GM19099 (cell line): ENCODE measurements around the gene MAP3K7CL.

ENCODE experiments used
- POLR2A ChIP-seq: IDR thresholded peaks from 3 replicates; pipeline ENCODE4 v1.6.1; 2011; ENCODE audit warnings: low read depth; ENCODE audit not compliant: insufficient read length; ENCODE audit errors: extremely low read depth

Gene MAP3K7CL

DNA sequence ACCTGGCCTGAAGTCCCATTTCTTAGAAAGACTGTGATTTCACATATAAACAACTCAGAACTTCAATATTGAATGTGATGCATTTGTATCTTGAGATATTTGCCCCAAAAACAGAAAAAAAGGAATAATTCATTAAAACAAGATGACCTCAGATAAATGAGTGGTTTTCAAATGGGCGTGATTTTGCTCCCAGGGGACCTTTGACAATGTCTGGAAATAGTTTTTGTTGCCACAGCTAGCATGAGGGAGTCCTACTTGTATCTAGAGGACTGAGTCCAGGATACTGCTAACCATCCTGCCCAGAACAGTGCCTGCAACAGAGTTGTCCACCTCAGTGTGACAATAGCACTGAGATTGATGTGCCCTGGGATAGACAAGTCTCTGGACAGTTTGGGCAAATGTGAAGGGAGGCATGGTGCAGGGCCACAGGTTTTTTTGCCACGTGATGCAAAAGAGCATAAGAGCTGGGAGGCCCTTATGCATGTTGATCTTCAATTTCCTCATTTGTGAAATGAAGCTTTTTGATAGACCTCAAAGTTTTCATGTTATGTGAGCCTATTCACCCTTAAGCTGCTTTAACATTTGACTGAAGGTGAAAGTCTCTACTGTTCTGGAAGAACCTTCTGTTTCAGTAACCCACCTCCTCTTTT, 46.2 kb downstream of the MAP3K7CL start:
- TF ChIP-seq POLR2A, result no peak

- no peak for TF ChIP-seq POLR2A
Measured at GRCh38 chr21:29177800-29178199, 47.4 kb downstream of the MAP3K7CL start.

DNA sequence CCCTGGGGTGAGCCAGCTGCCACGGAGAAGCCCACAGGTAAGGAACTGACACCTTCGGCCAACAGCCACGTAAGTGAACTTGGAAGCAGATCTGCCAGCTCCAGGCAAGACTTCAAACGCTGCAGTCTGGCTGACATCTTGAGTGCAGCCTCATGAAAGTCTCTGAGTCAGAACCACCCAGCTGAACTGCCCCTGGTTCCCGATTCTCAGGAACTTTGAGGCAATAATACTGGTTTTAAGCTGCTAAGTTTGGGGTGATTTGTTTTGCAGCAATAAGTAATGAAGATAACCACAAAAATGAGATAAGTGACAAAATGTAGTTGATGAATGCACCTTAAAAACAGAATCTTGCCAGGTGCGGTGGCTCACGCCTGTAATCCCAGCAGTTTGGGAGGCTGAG, 48.5 kb downstream of the MAP3K7CL start:
- TF ChIP-seq POLR2A, result no peak

DNA sequence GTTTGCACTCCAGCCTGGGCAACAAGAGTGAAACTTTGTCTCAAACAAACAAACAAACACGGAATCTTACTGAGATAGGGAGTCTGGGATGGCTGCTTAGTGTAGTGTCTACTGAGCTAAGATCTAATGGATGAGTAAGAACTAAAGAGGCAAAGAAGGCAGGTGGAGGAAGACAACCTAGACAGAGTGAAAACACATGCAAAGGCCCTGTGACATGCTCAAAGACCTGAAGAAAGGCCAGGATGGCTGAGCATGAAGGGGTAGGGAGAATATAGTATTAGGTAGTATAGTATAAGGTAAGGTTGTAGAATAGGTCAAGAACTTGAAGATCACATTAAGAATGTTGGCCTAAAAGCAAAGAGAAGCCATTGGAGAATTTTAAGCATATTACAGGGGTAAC, 49.1 kb downstream of the MAP3K7CL start:
- no peak for TF ChIP-seq POLR2A

DNA sequence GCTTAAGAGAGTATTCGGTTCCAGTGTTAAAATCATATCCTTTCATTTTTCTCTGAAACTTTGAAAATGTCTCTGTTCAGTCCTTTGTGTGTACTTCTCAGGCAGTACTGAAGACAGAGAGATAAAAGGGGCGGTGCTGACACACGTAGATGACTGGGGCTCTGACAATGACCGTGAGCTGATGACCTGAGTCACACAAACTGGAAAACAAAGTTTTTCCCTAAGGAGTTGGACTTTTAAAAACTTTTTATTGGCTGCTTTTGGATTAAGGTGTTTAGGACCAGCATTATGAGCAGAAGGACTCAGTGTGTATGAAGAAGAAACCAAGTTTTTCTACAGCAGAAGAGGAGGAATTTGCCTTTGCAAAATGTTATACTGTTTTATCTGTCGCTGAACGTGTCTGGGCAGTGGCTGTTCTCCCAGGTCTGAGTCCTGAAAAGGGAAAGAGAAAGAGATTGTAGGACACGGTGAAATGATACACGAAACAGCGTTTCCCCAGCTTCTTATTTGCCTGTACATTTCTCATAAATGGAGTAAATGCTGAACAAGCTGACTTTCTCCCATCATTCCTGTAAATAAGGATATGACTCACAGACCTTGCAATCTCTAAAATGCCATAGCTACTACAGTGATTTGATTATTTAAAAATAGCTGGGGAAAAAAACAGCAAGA, 51.5 kb downstream of the MAP3K7CL start:
- TF ChIP-seq POLR2A, result no peak

DNA sequence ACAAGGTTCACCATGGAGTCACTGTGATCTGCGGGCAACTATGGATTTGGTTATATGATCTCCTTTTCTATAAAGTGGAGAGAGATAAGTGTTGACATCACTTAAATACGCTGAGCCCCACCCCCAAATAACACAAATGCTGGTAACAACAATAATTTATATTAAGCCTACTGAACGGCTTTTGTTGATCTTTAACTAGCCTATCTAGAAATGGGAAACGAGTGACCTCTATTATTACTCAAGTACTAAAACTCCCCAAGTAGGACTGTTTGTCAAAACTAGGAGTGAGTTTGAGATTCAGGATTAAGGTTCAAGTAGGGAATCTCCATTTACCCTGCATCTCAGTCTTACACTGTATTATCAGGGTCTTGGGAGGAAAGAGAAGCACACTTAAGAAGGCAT, 52.2 kb downstream of the MAP3K7CL start:
- TF ChIP-seq POLR2A, result no peak

DNA sequence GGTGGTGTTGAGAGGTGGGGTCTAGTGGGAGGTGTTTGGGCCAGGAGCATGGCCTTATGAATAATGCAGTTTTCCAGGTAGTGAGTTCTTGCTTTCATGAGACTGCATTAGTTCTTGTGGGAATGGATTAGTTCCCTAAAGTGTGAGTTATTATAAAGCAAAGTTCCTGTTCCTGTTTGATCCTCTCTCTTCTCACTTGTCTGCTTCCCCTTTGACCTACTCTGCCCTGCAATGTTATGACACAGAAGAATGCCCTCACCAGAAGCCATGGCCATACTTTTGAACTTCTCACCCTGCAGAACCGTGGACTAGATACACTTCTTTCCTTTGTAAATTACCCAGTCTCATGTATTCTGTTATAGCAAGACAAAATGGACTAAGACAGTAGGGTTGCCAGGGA, 53.6 kb downstream of the MAP3K7CL start:
- no peak for TF ChIP-seq POLR2A

DNA sequence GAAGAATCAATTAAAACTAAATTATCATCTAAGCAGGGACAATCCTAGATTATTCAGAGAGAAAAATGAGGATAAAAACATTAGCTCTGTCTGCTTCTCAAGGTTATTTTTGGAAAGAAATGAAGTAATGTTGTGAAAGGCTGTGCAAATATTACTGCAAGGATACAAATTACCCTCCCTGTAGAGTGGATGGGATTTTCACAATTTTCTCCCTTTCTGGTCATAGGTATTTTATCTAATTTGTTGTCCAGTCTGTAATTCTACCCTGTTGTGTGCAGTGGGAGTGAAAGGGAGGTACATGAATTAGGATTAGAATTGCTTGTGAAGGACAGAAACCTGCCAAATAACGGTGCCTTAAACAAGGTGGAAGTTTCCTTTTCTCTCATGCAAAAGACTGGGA, 54.7 kb downstream of the MAP3K7CL start:
- TF ChIP-seq POLR2A, result no peak

DNA sequence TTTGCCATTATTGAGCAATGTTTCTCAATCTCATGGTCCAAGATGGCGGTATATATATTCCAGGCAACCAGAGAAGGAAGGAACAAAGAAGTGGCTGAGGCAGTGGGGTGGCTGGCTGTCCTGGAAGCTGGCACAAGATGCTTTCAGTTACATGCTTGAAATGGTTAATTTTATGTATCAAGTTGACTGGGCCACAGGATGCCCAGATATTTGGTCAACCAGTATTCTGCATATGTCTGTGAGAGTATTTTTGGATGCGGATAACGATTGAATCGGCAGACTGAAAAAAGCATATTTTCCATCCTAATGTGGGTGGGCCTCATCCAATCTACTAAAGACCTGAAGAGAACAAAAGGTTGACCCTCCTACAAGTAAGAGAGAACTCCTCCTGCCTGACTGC, 55.2 kb downstream of the MAP3K7CL start:
- no peak for TF ChIP-seq POLR2A

DNA sequence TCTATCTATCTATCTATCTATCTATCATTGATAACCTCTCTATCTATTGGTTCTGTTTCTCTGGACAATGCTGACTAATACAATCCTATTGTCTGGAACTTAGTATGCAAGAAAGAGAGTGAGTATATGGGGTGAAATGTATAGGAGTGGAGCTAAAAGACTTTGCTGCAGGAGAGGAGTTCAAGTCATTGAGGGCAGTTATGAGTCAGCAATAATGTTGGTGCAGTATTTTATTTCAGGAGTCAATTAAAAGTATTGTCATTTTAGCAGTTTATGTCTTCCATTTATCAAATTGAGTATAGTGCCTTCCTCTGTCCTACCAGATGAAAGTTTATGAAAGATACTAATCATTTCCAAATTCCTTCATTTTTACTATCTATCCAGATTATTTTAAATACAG, 55.8 kb downstream of the MAP3K7CL start:
- no peak for TF ChIP-seq POLR2A

- no peak for TF ChIP-seq POLR2A
Measured at GRCh38 chr21:29187944-29188343, 57.5 kb downstream of the MAP3K7CL start.

DNA sequence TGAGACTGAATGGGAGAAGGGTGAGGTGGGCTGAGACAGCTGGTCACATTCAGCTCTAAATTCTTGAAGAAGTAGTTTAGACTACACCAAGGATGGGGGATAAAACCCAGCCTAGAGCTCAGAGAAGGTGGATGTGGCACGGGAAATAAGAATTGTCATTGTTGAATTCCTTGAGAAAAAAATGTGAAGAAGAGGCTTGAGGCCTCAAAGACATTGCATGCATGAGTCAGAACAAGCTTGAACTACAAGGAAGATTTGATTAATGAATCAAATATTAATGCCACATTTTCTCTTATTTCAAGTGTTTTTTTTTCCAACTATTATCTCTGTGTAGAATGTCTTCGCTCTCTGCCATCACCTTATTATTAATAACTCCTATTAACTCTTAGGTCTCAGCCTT, 58.9 kb downstream of the MAP3K7CL start:
- TF ChIP-seq POLR2A, result no peak

DNA sequence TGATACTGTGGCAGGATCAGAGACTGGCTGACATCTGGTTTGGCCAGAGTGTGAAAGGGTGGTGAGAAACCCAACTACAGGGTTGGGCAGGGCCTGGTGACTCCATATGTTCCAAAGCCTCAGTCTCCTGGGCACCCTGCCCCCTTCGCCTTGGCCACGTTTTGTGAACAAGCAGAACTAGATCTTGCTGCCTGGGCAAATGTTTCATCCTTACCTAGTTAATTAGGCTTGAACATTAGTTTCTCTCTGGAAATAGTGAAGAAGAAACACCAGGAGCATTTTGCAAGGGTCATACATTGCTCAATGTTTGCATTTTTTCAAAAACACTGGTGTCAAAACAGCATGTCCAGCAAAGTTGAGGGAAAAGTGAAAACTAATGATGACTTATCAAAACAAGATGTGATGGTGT, 60.5 kb downstream of the MAP3K7CL start:
- no peak for TF ChIP-seq POLR2A

- no peak for TF ChIP-seq POLR2A
Measured at GRCh38 chr21:29193072-29193471, 62.6 kb downstream of the MAP3K7CL start.

- no peak for TF ChIP-seq POLR2A
Measured at GRCh38 chr21:29193901-29194300, 63.5 kb downstream of the MAP3K7CL start.

- TF ChIP-seq POLR2A, result no peak
Measured at GRCh38 chr21:29194342-29194741, 63.9 kb downstream of the MAP3K7CL start.

- no peak for TF ChIP-seq POLR2A
Measured at GRCh38 chr21:29194847-29195246, 64.4 kb downstream of the MAP3K7CL start.
